Measurements from ENCODE around the gene MAP2K4.

The MAP2K4 gene

GRCh38 chr17:12180644-12181261 lies 160.1 kb downstream of the MAP2K4 start:
- DNase-seq = no peak

DNA sequence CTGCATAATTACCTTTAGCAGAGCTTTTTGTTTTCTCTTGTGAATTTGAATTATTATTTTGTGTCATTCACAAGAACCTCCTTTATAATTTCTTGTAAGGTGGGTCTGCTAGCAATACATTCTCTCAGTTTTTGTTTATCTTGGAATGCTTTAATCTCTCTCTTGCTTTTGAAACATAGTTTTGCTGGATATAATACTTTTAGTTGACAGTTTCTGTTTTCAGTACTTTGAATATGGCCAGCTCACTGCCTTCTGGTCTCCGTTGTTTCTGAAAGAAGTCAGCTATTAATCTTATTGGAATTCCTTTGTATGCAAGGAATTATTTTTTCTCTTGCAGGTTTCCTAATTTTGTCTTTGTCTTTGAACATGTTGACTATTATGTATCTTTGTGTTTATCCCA lies 167.0 kb downstream of the MAP2K4 start:
- DNase-seq = no peak

DNA sequence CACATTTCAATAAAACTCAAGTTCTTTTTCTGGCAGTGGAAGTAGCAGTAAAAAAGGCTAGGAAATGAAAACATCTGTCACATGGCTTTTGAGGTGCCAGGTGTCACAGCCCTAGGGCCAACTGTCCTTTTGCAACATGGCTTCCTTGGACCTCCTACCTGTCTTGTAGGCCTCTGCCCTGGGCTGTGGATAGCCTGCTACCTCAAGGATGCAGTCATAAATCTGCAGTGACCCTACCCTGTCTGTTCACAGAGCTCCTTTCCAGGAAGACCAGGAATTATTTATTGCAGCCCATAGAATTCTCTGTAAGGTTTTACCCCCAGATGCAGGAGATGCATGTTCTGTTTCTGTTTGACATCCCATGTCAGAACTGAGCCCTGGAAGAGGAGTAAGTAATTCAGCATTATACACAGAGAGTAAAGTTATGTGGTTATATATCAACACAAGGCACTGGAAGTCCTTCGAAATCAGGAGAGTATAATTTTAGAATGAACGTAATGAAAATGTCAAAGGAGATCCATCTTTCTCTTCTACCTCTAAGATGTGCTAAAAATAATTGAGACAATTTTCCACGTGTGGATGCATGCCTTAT lies 172.6 kb downstream of the MAP2K4 start:
- no peak for DNase-seq

Data from GF-D8 (cell line).